Measurements from ENCODE around the gene RELN.

RELN gene

GRCh38 chr7:103683348-103683747 lies 306.1 kb downstream of the RELN start:
- DNase-seq (ENCODE audit: low spot score), result no peak

GRCh38 chr7:103680161-103681144 lies 309.0 kb downstream of the RELN start:
- DNase-seq (ENCODE audit: low spot score), result no peak

- no peak for DNase-seq (ENCODE audit: low spot score)
Observed at GRCh38 chr7:103679151-103680132, 310.0 kb downstream of the RELN start.

- DNase-seq (ENCODE audit: low spot score), result no peak
Observed at GRCh38 chr7:103668279-103668941, 321.0 kb downstream of the RELN start.

GRCh38 chr7:103666326-103666725 lies 323.1 kb downstream of the RELN start:
- no peak for DNase-seq (ENCODE audit: low spot score)

- no peak for DNase-seq (ENCODE audit: low spot score)
Observed at GRCh38 chr7:103664577-103664976, 324.9 kb downstream of the RELN start.

GRCh38 chr7:103660455-103661371 lies 328.7 kb downstream of the RELN start:
- peak; percentile 58 for DNase-seq (ENCODE audit: low spot score)

- no peak for DNase-seq (ENCODE audit: low spot score)
Observed at GRCh38 chr7:103658055-103659005, 331.1 kb downstream of the RELN start.

- DNase-seq (ENCODE audit: low spot score), result no peak
Observed at GRCh38 chr7:103657474-103657894, 332.0 kb downstream of the RELN start.

GRCh38 chr7:103656221-103656620 lies 333.2 kb downstream of the RELN start:
- DNase-seq (ENCODE audit: low spot score), result no peak

GRCh38 chr7:103651593-103652377 lies 337.7 kb downstream of the RELN start:
- DNase-seq (ENCODE audit: low spot score), result no peak

GRCh38 chr7:103649052-103649451 lies 340.4 kb downstream of the RELN start:
- no peak for DNase-seq (ENCODE audit: low spot score)

- no peak for DNase-seq (ENCODE audit: low spot score)
Observed at GRCh38 chr7:103648135-103648534, 341.3 kb downstream of the RELN start.

GRCh38 chr7:103644319-103644718 lies 345.1 kb downstream of the RELN start:
- no peak for DNase-seq (ENCODE audit: low spot score)

GRCh38 chr7:103640031-103640779 lies 349.3 kb downstream of the RELN start:
- peak; percentile 32 for DNase-seq (ENCODE audit: low spot score)

GRCh38 chr7:103637726-103638125 lies 351.7 kb downstream of the RELN start:
- DNase-seq (ENCODE audit: low spot score), result peak; percentile 26

- no peak for DNase-seq (ENCODE audit: low spot score)
Observed at GRCh38 chr7:103637094-103637493, 352.4 kb downstream of the RELN start.

- DNase-seq (ENCODE audit: low spot score), result peak; percentile 40
Observed at GRCh38 chr7:103636153-103636552, 353.3 kb downstream of the RELN start.

All from RKO (cell line).